Activated naive CD8-positive, alpha-beta T cell treated with anti-CD3 and anti-CD28 coated beads, Interleukin-2, amount 50 U/mL, for 24 hours (primary cell): ENCODE measurements around the gene LYRM7.
"Not testable (repeated sequence)": the region's sequence is repeated elsewhere in the genome, so short reads cannot be mapped to it uniquely, and the experiment has no call there.

Source experiments
- ATAC-seq: fragments of 150-1000 bp; cut with Tn5 transposase; one replicate; pipeline ENCODE4 v1.10.0; 2021
- DNase-seq: peaks from one replicate; pipeline ENCODE4 v3.0.0; 2021
- H3K27ac Mint-ChIP-seq: one replicate; pipeline ENCODE4 v1.8.0; 2021; ENCODE audit warnings: mild to moderate bottlenecking, mixed read lengths
- H3K27me3 Mint-ChIP-seq: one replicate; pipeline ENCODE4 v1.8.0; 2021; ENCODE audit warnings: mixed read lengths
- H3K36me3 Mint-ChIP-seq: one replicate; pipeline ENCODE4 v1.8.0; 2021; ENCODE audit warnings: low read depth, mixed read lengths
- H3K4me1 Mint-ChIP-seq: one replicate; pipeline ENCODE4 v1.8.0; 2021; ENCODE audit warnings: mixed read lengths
- H3K4me3 Mint-ChIP-seq: one replicate; pipeline ENCODE4 v1.8.0; 2021; ENCODE audit warnings: mild to moderate bottlenecking, moderate library complexity, mixed read lengths
- H3K9me3 Mint-ChIP-seq: one replicate; pipeline ENCODE4 v1.8.0; 2021; ENCODE audit warnings: mixed read lengths

Gene LYRM7

DNA sequence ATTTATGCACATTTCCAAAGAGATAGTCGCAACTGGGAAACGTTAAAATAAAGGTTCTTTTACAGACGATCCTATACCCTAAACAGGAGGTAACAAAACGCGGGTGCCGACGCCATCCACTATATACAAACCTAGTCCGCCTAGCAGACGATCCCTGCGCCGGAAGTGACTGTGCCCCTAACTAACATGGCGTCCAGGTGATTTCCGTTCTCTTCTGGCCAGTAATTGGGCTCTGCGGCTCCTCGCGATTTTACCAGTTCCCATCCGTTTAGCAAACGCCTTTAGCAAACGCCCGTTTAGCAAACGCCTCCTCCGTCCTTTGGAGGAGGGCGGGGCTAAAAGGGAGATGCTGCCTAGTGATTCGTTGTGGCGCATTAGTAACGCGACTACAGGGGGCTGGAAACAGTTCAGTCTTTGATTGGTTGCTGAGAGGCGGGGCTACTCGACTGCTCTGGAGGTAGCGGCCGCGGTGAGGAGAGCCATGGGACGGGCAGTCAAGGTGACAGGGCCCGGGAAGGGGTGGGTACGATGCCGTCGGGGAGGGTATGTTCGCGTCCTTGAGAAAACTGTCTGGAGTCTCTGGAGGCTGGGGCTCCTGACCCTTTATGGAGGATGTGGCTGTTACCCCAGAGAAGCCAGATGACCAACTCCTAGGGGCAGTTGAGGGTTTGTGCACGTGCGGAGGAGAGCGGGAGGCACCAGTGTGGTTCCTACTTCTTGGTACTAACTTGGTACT, at the start of gene LYRM7:
Gene LYRM7, plus strand, starts transcription at position 405 of the 736 bp plus-strand sequence. Its CDS starts 77 bp downstream, at position 482.
- H3K9me3 Mint-ChIP-seq: no peaks in the 10 kb centered on the region
- H3K27ac Mint-ChIP-seq: peak within 1 kb of the TSS; percentile 94
- peaks cover 14% of the 10 kb centered on the region for H3K36me3 Mint-ChIP-seq
- ATAC-seq (peak; percentile 98), DNase-seq (peak; percentile 91)
- no peaks in the 10 kb centered on the region for H3K27me3 Mint-ChIP-seq
- H3K4me3 Mint-ChIP-seq: peak within 1 kb of the TSS; percentile 99
- H3K4me1 Mint-ChIP-seq: peaks cover 36% of the 10 kb centered on the region

DNA sequence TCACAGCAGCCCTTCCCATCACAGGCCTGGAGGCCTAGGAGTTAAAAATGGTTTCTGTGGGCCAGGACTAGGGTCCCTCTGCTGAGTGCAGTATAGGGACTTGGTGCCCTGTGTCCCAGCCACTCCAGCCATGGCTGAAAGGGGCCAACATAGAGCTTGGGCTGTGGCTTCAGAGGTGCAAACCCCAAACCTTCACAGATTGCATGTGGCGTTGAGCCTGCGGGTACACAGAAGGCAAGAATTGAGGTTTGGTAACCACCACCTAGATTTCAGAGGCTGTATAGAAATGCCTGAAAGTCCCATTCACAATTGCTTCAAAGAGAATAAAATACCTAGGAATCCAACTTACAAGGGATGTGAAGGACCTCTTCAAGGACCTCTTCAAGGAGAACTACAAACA, 43.5 kb upstream of the LYRM7 start:
- DNase-seq, H3K4me3 Mint-ChIP-seq, H3K27me3 Mint-ChIP-seq, H3K36me3 Mint-ChIP-seq, ATAC-seq, H3K4me1 Mint-ChIP-seq, H3K27ac Mint-ChIP-seq: not testable (repeated sequence)
- H3K9me3 Mint-ChIP-seq: peaks cover 28% of the 10 kb centered on the region

DNA sequence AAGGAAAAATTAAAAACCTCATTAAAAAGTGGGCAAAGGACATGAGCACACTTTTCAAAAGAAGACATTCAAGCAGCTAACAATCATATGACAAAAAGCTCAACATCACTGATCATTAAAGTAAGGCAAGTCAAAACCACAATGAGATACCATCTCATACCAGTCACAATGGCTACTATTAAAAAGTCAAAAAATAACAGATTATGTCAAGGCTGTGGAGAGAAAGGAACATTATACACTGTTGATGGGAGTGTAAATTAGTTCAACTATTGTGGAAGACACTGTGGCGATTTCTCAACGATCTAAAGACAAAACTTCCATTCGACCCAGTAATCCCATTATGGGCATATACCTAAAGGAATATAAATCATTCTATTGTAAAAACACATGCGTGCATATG, 41.4 kb upstream of the LYRM7 start:
- Mint-ChIP-seq H3K9me3 (peaks cover 23% of the 10 kb centered on the region), H3K27me3 (no peaks in the 10 kb centered on the region), H3K4me1 (no peaks in the 10 kb centered on the region), H3K4me3 (no peak overlapping the region), H3K36me3 (peaks cover 2% of the 10 kb centered on the region), H3K27ac (no peak overlapping the region)
- DNase-seq: no peak
- no peak for ATAC-seq

DNA sequence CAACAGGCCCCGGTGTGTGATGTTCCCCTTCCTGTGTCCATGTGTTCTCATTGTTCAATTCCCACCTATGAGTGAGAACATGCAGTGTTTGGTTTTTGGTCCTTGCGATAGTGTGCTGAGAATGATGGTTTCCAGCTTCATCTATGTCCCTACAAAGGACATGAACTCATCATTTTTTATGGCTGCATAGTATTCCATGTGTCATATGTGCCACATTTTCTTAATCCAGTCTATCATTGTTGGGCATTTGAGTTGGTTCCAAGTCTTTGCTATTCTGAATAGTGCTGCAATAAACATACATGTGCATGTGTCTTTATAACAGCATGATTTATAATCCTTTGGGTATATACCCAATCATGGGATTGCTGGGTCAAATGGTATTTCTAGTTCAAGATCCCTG, 37.7 kb upstream of the LYRM7 start:
- H3K27ac Mint-ChIP-seq, H3K36me3 Mint-ChIP-seq, H3K27me3 Mint-ChIP-seq, ATAC-seq, H3K4me1 Mint-ChIP-seq, H3K9me3 Mint-ChIP-seq, DNase-seq, H3K4me3 Mint-ChIP-seq: not testable (repeated sequence)

DNA sequence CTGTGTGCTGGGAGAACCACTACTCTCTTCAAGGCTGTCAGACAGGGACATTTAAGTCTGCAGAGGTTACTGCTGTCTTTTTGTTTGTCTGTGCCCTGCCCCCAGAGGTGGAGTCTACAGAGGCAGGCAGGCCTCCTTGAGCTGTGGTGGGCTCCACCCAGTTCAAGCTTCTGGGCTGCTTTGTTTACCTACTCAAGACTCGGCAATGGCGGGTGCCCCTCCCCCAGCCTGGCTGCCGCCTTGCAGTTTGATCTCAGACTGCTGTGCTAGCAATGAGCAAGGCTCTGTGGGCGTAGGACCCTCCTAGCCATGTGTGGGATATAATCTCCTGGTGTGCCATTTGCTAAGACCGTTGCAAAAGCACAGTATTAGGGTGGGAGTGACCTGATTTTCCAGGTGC, 32.3 kb upstream of the LYRM7 start:
- H3K27ac Mint-ChIP-seq, H3K36me3 Mint-ChIP-seq, H3K4me1 Mint-ChIP-seq, H3K9me3 Mint-ChIP-seq, H3K27me3 Mint-ChIP-seq, DNase-seq, ATAC-seq, H3K4me3 Mint-ChIP-seq: not testable (repeated sequence)

DNA sequence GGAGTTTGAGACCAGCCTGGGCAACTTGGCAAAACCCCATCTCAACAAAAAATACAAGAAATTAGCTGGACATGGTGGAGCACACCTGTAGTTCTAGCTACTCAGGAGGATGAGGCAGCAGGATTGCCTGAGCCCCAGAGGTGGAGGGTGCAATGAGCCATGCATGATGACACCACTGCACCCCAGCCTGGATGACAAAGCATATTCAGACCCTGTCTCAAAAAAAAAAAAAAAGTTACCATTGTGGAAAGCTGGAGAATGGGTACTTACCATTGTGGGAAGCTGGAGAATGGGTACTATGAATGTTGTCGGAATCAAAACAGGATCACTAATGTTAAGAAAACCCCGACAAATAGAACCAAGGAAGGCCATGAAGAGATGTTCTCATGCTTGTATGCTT, 31.4 kb upstream of the LYRM7 start:
- H3K4me3 Mint-ChIP-seq: no peak overlapping the region
- peaks cover 8% of the 10 kb centered on the region for H3K9me3 Mint-ChIP-seq
- no peaks in the 10 kb centered on the region for H3K4me1 Mint-ChIP-seq
- DNase-seq: no peak
- ATAC-seq: no peak
- H3K36me3 Mint-ChIP-seq: peaks cover 2% of the 10 kb centered on the region
- H3K27me3 Mint-ChIP-seq: no peaks in the 10 kb centered on the region
- H3K27ac Mint-ChIP-seq: no peak overlapping the region

DNA sequence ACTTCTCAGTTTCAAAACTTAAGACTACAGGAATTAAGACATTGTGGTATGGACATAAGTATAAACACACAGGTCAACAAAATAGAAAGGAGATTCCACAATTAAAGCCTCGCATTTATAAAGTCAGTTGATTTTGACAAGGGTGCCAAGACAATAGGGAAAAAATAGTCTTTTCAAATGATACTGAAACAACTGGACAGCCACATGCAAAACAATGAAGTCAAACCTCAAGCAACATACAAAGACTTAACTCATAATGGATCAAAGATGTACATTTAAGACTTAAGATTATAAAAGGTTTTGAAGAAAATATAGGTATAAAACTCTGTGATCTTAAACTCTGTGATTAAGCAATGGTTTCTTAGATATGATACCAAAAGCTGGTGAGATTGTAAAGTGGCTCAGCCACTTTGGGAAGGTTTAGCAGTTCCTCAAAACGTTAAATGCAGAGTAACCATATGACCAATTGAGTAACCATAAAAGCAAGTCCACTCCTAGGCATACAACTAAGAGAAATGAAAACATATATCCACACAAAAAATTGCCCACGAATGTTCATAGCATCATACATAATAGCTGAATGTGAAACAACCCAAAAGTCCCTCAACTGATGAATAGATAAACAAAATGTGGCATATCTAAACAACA, 27.6 kb upstream of the LYRM7 start:
- peaks cover 2% of the 10 kb centered on the region for H3K36me3 Mint-ChIP-seq
- no peak overlapping the region for H3K27ac Mint-ChIP-seq
- no peaks in the 10 kb centered on the region for H3K27me3 Mint-ChIP-seq
- H3K4me3 Mint-ChIP-seq: no peak overlapping the region
- H3K4me1 Mint-ChIP-seq: no peaks in the 10 kb centered on the region
- H3K9me3 Mint-ChIP-seq: no peaks in the 10 kb centered on the region
- DNase-seq: no peak
- ATAC-seq: no peak

DNA sequence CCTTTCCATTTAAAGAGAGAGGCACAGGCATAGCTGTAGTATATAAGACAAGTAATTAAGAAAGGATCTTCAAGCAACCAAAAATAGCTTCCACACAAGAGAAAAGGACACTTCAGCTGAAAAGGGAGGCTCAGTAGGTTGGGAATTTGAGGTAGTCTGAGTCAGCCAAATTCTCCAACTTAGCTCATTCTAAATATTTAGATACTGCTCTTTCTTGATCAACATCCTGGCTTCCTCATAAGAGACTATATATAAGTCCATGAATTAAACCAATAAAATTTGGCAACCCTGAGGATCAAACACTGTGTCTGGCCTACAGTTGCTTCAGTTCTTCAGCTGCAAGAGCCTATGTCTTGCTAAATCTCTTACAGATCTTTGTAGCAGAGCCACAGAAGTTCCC, 23.5 kb upstream of the LYRM7 start:
- H3K27ac Mint-ChIP-seq: no peak overlapping the region
- no peaks in the 10 kb centered on the region for H3K27me3 Mint-ChIP-seq
- H3K4me3 Mint-ChIP-seq: no peak overlapping the region
- no peaks in the 10 kb centered on the region for H3K4me1 Mint-ChIP-seq
- no peaks in the 10 kb centered on the region for H3K9me3 Mint-ChIP-seq
- DNase-seq: no peak
- ATAC-seq: no peak
- H3K36me3 Mint-ChIP-seq: no peaks in the 10 kb centered on the region

DNA sequence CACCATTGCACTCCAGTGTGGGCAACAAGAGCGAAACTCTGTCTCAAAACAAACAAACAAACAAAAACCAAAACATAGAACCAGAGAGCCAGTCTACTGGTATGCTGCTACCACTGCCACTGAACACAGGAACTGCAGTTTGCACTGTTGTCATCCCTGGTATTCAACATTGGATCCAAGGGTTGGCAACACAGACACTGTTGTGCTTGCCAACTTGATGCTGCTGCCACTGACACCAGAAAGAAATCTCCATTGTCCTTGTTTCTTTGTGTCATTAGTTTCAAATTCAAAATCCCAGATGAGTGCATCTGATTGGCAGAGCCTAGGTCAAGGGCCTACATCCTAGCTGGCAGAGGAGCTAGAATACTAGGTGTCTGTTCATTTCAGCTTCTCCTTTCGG, 21.9 kb upstream of the LYRM7 start:
- DNase-seq (no peak), ATAC-seq (no peak)
- no peak overlapping the region for H3K4me3 Mint-ChIP-seq
- H3K36me3 Mint-ChIP-seq: peaks cover 1% of the 10 kb centered on the region
- H3K27ac Mint-ChIP-seq: no peak overlapping the region
- H3K4me1 Mint-ChIP-seq: no peaks in the 10 kb centered on the region
- no peaks in the 10 kb centered on the region for H3K9me3 Mint-ChIP-seq
- H3K27me3 Mint-ChIP-seq: no peaks in the 10 kb centered on the region

DNA sequence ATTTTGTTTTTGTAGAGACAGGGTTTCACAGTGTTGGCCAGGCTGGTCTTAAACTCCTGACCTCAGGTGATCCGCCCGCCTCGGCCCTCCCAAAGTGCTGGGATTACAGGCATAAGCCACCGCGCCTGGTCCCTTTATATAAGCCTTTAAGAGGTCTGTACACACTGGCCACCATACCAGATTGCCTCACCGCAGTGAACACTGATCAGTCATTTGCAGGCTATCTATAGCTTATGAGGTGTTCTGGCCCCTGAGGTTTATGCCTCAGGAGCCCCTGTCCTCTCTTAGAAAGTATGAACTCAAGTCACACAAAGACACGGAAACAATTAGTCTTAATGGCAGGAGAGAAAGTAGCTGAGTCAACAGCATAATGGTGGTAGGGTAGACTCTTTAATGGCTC, 20.3 kb upstream of the LYRM7 start:
- H3K4me3 Mint-ChIP-seq: no peak overlapping the region
- ATAC-seq: peak; percentile 66
- H3K9me3 Mint-ChIP-seq: no peaks in the 10 kb centered on the region
- no peaks in the 10 kb centered on the region for H3K4me1 Mint-ChIP-seq
- no peak for DNase-seq
- H3K27ac Mint-ChIP-seq: no peak overlapping the region
- peaks cover 2% of the 10 kb centered on the region for H3K36me3 Mint-ChIP-seq
- H3K27me3 Mint-ChIP-seq: no peaks in the 10 kb centered on the region

DNA sequence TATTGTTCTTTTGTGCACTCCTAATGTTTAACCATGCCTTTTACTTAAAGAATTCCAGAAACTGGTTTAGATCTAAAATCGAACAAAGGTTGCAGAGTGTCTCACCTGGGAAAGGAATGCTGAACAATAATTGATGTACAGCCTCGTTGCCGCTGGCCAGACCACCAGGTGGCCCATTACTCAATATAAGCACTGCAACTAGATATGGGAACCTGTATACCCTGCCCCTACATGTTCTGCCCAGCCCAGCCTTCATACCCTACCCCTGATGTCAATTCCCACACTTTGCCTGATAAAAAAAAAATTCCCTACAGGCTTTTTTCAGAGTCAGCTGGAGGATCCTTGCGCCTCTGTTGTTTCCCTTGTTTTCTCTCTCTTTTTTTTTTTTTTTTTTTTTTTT, 19.5 kb upstream of the LYRM7 start:
- no peak overlapping the region for H3K27ac Mint-ChIP-seq
- DNase-seq: no peak
- ATAC-seq: no peak
- H3K36me3 Mint-ChIP-seq: peaks cover 2% of the 10 kb centered on the region
- H3K4me3 Mint-ChIP-seq: no peak overlapping the region
- no peaks in the 10 kb centered on the region for H3K4me1 Mint-ChIP-seq
- H3K27me3 Mint-ChIP-seq: no peaks in the 10 kb centered on the region
- no peaks in the 10 kb centered on the region for H3K9me3 Mint-ChIP-seq

DNA sequence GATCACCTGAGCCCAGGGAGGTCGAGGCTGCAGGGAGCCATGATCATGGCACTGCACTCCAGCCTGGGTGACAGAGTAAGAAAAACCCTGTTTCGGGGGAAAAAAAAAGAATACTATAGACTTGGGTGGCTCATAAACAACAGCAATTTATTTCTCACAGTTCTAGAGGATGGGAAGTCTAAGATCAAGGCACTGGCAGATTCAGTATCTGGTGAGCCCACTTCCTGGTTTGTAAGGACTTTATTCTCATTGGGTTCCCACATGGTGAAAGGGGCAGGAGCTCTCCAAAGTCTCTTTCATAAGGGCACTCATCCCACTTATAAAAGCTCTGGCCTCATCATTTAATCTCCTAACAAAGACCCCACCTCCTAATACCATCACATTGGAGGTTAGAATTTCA, 14.4 kb upstream of the LYRM7 start:
- Mint-ChIP-seq H3K4me3 (no peak overlapping the region), H3K27ac (no peak overlapping the region), H3K27me3 (no peaks in the 10 kb centered on the region), H3K9me3 (no peaks in the 10 kb centered on the region), H3K36me3 (peaks cover 47% of the 10 kb centered on the region), H3K4me1 (peaks cover 23% of the 10 kb centered on the region)
- ATAC-seq: no peak
- DNase-seq: no peak

DNA sequence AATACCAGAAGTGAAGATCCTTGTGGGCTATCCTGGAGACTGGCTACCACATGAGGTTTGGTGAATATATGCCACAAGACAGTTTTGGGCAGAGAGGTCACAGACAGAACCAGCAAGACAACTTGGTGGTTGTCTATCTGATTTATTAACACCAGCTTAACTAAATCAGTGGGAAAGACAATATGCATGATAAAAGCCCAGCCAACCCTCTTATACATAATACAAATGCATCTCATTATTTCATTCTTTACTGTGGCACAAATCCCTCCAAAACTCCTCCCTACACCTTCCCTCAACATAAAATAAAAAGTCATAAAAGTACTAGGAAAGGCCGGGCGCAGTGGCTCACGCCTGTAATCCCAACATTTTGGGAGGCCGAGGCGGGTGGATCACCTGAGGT, 13.8 kb upstream of the LYRM7 start:
- Mint-ChIP-seq H3K27me3 (no peaks in the 10 kb centered on the region), H3K9me3 (no peaks in the 10 kb centered on the region), H3K27ac (no peak overlapping the region), H3K4me1 (peaks cover 29% of the 10 kb centered on the region), H3K36me3 (peaks cover 52% of the 10 kb centered on the region), H3K4me3 (no peak overlapping the region)
- DNase-seq: no peak
- ATAC-seq: no peak

DNA sequence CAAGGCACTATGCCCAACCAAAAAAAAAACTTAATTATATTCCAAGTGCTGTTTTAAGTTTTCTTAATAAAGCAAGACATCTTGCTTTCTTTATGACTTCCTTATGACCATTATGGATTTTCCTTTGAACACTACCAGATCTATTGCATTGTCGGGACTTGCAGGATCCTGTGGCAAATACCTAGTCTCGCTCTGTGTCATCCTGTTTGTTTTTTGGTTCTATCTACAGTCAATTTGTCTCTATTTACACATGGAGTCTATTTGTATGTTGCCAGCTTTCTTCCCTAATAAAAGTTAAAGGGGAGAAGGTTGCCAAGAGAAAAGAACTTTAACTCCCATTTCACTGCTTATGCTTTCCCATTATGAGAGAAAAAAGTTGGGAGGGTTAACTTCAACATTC, 10.6 kb upstream of the LYRM7 start:
- DNase-seq: no peak
- Mint-ChIP-seq H3K9me3 (no peaks in the 10 kb centered on the region), H3K36me3 (peaks cover 75% of the 10 kb centered on the region), H3K4me3 (no peak overlapping the region), H3K27ac (peak overlapping the region; percentile 55), H3K27me3 (no peaks in the 10 kb centered on the region), H3K4me1 (peaks cover 49% of the 10 kb centered on the region)
- ATAC-seq: no peak

DNA sequence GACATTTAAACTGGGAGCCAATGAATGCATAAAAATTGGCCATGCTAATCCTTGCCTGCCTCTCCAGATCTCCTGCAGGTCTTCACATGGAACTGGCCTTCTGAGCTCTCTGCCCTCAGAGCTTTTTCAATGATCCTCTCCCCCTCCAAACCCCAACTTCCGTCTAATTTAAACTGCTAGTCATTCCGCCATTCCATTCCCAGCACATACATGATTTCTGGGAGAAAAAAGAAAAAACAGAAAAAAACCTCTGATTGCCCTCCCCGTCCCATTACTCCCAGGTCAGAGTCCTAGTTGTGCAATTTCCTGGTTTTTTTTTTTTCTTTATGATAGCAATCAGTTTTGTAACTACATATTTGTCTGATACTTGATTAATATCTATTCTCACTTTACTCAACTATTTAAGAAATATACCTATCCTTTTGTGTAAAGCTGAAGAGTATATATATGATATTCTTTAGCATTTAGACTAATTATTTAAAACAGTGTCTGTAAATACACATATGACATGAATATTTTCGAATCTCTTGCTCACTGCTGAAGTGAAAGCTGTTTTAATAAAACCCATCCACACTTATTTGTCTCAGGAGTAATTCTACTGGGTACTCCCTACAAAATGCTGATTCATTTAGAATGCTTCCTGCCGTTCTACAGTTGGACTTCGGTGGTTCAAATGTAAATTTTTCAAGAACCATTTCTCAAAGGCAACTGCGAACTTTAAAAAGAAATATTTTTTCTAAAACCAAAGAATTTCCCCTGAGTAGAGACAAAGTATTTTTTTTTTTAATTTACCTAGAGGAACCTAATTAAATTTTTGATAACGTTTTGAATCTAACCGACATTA, 7.2 kb upstream of the LYRM7 start:
- H3K4me1 Mint-ChIP-seq: peaks cover 58% of the 10 kb centered on the region
- H3K36me3 Mint-ChIP-seq: peaks cover 58% of the 10 kb centered on the region
- H3K9me3 Mint-ChIP-seq: no peaks in the 10 kb centered on the region
- ATAC-seq: no peak
- no peaks in the 10 kb centered on the region for H3K27me3 Mint-ChIP-seq
- H3K4me3 Mint-ChIP-seq: peak overlapping the region; percentile 96
- DNase-seq: no peak
- H3K27ac Mint-ChIP-seq: peak overlapping the region; percentile 97
